Measurements from ENCODE around the gene PTOV1.
A peak's percentile ranks its signal among the peaks of the same experiment; 100 is the strongest.

PTOV1 gene

GRCh38 chr19:49889687-49890348, 38.9 kb downstream of the PTOV1 start:
- DNase-seq (ENCODE audit: low spot score): peak; percentile 52

DNA sequence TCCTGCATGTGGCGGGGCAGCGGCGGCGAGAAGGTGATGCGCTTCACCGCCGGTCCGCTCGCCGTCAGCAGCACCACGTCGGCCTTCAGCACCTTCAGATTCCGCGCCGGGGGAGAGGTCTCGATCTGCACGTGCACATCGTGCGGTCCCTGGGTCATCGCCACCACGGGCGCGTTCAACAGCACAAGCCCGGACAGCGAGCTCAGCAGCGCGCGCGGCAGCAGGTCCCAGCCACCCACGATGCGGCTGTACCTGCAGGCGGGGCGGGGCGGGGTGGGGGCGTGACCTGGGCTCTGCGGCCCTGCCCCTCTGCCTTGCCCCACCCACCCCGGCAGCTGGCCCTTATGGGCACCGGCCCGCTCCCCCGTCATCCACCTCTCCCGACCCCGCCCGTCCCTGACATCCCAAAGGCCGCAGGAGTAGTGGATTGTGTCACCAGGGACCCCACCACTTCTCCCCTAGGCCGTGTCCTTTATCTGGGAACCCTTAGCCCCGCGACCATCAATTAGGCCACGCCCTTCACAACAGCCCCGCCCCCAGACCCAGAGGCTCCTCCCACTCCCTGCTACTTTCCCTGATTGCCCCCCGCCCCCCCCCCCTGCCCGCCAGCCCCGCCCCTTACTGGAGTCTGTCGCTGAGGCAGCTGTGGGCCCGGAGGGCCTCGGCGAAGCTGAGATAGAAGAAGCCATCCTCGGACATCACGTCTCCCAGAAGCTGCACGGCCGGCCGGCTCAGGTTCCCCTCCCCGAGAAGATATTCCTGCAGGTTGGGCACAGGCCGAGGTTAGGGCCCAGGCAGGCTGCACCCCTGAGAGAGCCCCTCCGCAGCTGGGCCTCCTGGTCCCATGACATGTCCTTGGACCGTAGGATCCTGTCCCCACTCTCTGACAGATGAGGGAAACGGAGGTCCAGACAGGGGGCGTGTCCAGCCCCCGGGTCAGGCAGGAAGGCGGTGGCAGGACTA, 39.7 kb downstream of the PTOV1 start:
- peak; percentile 41 for DNase-seq (ENCODE audit: low spot score)

GRCh38 chr19:49891393-49891792, 40.4 kb downstream of the PTOV1 start:
- no peak for DNase-seq (ENCODE audit: low spot score)

GRCh38 chr19:49892716-49893115, 41.8 kb downstream of the PTOV1 start:
- no peak for DNase-seq (ENCODE audit: low spot score)

DNA sequence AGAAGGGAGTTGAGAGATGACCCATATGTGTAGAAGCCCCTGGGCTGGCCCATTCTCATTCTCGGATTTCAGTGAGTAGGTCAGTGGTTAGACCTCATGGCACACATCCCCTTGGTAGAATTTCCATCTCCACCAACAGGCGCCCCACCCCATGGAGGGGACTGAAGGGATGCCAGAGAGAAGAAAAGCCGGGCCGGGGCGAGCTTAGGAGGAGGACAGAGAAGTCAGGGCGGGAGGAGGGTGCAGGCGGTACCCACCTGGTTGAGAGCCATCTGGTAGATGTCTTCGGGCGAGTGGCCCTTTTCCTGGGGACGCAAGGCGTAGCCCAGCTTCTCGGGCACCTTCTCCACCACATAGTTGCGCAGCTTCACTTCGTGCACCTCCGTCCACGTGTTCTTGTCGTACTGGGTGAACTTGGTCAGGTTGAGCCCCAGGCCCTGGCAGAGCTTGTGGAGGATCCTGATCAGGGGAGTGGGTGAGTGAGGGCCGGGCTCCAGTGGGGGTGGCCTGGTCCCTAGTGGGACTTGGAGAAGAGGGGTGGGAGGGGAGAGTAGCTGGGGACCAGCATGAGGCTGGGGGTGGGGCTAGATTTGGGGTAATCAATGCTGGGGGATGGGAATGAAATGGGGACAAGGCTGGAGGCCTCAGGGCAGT, 43.2 kb downstream of the PTOV1 start:
- no peak for DNase-seq (ENCODE audit: low spot score)

DNA sequence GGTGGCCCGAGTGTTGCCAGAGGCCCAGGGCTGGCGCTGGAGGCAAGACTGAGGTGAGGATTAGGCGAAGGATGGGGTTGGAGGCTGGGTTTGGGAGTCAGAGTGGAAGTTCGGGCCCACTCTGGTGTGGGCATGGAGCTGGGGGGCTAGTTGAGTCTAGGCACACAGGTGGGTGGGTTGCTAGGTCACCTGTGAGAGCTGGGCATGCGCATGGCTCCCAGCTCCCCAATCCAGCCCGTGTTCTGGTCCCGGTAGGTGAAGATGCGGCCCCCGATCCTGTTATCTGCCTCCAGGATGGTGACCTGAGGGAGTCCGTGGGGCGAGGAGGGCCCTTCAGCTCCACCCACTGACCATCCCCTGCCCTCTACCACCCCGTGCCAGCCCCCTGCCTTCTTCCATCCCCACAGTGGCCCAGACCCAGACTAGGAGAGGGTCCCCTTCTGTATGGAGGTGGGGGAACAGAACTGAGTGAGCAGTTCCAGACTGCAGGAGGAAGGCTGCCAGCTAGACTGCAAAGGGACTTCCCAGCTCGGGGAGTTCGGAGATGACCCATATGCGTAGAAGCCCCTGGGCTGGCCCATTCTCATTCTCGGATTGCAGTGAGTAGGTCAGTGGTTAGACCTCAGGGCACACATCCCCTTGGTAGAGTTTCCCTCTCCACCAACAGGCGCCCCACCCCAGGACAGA, 44.1 kb downstream of the PTOV1 start:
- DNase-seq (ENCODE audit: low spot score): no peak

- no peak for DNase-seq (ENCODE audit: low spot score)
Measured at GRCh38 chr19:49895566-49896297, 44.8 kb downstream of the PTOV1 start.

GRCh38 chr19:49896863-49897621, 46.1 kb downstream of the PTOV1 start, which contains the start of gene IL4I1:
TSS of gene IL4I1 (minus strand) at chr19:49896887. CDS start at chr19:49896160, 727 bp downstream.
- DNase-seq (ENCODE audit: low spot score): no peak

GRCh38 chr19:49904136-49904535, 53.2 kb downstream of the PTOV1 start:
- DNase-seq (ENCODE audit: low spot score): no peak

DNA sequence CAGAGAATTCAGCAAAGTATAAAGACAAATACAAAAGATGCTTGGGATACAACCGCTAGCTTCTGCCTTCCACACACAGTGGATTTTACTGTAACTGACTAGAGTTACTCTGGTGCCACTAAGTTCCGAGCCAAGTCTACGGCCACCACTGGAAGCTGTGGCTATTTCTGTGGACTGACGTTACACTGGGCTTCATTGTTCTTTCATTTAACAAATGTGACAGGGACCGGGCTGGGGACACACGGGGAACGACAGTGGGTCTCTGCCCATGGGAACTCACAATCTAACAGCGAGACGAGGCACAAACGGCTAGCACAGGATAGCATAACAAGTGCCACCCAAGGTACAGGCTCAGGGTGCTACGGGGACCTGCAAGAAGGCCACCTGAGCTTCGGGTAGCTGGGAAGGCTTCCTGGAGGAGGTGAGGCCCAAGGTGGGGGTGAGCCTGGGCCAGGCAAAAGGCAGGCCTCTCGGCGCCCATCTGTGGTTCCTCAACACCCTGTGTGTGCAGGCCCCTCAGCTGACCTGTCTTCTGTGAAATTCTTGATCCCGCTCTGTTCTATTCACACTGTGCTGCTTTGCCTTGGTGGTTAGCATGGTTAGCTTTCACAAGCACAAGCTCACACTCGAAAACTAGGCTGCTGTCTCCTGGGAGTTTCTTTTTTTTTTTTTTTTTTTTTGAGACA, 56.1 kb downstream of the PTOV1 start:
- DNase-seq (ENCODE audit: low spot score): no peak

DNA sequence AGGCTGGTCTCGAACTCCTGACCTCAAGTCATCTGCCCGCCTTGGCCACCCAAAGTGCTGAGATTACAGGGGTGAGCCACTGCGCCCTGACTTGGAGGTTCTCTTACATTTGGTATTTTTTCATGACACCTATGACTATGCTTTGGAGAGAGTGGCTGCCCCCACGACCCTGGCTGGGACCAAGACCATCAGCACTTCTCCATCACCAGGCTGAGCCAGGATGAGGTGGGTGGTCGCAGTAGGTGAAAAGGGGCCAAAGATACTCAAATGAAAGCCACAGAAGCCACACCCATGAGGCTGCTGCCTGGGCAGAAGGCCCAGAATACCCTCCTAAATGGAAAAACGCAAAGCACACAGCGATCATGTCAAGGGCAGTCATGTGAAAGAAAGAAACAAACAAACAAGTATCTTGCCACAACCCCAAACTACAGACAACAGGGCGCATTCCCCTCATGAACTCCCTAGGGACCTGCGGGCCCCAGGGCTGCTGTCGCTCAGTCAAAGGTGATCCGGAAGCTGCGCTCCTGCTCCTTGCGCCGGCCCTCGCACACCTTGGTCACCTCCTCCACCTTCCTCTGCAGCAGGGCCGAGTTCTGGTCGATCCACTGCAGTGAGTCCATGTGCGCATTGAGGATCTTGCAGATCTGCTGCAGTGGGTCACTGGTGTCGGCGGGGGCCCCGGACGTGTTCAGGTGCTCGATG, 56.9 kb downstream of the PTOV1 start:
- DNase-seq (ENCODE audit: low spot score): no peak

- no peak for DNase-seq (ENCODE audit: low spot score)
Measured at GRCh38 chr19:49908480-49909420, 57.8 kb downstream of the PTOV1 start.

GRCh38 chr19:49910179-49910578, 59.2 kb downstream of the PTOV1 start:
- no peak for DNase-seq (ENCODE audit: low spot score)
